ENCODE measurements around the gene NFIA.

Gene NFIA

DNA sequence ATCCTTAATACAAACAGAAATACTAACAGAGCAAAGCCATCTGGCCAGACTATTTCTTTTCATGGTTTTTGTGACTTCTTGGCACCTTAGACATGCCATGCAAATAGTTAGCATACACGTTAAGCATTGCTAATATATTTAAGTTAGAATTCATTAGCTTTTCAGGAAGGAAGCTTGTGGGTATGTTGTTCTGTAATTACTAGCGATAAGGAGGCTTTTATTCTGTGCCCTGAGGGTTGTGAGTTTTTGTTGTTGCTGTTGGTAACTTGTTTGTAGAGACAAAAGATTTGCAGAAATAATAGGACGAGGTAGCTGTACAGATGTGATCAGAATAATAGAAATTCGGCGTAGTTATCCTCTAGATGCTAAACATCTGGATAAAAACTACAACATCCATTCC is 337.3 kb downstream of the NFIA start:
- peak; percentile 46 for DNase-seq

DNA sequence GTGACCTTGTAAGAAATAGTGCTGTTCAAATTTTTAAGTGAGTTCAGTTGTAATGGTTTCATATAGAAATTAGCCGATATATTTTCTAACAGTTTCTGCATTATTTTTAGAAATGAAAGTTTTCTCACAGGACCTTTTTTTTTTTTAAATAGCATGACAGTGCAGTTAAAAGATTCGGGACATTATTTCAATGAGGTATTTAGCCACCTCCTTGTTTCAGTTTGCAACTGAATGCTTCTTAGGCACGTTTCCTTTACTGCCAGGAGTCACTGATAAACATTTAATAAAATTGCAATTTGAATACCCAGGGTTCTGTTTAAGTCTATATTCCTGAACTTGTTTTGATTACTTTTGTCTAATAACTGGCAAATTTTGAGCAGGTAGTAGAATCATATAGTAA is 337.9 kb downstream of the NFIA start:
- DNase-seq, result no peak

GRCh38 chr1:61420909-61421835 is 338.8 kb downstream of the NFIA start:
- no peak for DNase-seq

DNA sequence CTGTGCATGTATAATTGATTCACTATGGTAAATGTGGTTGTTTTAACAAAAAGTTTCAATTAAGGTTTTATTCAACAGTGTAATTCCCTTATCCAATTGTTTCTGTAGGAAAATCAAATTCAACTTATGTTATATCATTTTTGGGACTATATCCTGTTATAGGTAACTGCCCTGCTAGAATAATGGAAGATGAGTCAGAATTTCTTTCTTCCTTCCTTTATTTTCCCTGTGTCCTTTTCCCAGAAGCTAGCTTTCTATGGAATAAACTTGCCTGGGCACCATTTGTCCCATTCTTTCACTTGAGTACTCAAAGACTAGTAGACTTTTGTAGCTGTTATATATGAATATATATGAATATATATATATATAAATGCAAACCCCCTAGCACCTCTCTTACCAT is 341.3 kb downstream of the NFIA start:
- DNase-seq, result no peak

DNA sequence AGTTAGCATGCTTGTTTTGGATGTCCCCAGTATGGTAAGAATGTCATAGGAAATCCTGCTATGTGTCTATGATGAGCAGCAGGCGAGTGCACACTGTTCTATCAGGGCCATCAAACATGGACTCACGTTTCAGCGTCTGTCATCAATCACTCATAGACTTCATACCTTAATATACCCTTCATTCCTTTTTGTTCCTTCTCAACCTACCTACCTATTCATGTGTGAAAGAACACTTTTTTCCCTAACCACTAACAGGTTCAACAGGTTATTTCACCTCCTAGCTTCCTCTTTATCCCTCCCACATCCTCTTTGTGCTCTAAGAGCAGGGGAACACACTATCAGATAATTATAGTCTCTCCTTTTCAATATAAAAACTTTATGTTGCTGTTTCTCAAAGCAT is 342.0 kb downstream of the NFIA start:
- no peak for DNase-seq

- DNase-seq, result no peak
Observed at GRCh38 chr1:61425040-61425439, 342.7 kb downstream of the NFIA start.

DNA sequence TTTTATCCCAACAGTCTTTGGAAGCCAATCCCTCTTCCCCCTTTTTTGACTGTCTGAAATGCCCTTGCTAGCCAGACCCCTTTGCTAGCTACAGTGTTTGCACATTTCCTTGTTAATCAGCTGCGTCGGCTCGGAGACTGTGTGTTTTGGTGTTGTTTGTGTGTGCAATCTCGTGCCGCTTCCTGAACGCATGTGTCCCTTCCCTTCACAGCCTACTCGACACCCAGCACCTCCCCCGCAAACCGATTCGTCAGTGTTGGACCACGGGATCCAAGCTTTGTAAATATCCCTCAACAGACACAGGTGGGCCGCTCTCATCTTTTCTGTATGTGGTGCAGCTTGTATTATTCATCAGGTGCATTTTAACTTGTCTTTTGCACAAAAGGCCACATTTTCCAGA is 343.9 kb downstream of the NFIA start:
- DNase-seq, result no peak

- no peak for DNase-seq
Observed at GRCh38 chr1:61426885-61427284, 344.5 kb downstream of the NFIA start.

- DNase-seq, result no peak
Observed at GRCh38 chr1:61427510-61427909, 345.1 kb downstream of the NFIA start.

DNA sequence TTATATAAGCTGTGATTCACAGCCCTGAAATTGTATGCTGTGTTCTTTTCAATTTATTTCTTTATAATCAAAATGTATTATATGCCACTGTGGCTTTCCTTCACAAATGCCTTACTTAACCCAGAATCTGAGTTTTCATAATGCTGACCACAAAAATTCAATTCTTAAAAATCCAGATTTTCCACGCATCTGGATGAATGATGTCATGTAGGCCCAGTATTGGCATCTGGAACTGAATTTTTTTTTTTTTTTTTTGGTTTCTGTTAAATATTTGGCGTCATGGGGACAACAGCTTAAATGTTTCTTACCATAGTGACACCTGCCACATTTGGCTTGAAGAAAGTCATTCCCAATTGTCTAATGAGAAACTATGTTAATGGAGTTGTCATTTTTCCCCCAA is 345.8 kb downstream of the NFIA start:
- DNase-seq, result no peak

DNA sequence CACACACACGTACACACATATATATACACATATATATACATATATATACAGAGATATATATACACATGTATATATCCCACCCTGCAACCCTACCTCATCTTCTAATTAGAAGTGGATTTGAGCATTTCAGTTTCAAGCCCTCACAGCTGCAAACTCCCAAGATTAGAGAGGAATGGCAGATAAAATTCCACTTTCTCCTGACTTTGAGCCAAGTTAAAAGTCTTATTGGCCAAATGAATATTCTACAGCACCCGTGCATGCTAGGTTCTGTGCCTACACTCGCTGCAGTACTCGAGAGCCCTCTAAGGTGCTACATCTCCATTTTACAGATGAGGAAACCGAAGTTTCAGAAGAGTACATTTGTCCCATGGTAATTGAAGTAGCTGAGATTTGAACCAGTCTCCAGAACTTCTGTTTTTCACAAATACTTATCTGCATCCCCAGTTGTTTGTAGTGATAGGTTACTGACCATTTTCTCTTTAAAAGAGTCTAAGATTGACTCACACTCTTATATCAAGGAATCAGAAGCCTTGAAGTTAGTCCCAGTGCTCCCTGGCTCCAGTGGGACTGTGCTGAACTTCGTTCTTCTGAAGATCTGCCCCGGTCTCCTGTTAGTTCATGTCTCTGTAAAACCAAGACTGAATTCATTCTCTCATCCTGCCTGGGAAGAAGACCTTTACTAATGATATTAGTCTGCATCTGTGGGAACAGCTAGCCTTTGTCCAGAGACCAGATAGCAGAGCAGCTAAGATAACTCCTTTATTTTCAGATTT is 350.4 kb downstream of the NFIA start:
- no peak for DNase-seq

DNA sequence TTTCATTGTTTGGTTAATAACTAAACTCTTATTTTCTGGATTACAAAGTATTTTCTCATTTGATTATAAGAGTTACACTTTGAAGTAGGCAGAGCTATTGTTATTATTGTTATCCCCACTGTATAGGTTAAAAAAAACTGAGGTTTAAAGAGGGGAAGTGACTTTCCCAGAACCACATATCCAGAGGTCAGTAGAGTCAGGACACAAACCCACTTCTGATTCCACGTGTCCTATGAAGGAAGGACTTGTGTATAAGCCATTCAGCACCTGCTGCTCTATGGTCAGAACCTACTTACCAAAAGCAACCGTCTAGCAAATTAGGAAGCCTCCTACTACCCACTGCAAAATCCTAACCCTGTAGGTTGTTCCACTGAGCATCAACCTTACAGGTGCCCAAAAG is 351.3 kb downstream of the NFIA start:
- no peak for DNase-seq

GRCh38 chr1:61434276-61434675 is 351.9 kb downstream of the NFIA start:
- no peak for DNase-seq

DNA sequence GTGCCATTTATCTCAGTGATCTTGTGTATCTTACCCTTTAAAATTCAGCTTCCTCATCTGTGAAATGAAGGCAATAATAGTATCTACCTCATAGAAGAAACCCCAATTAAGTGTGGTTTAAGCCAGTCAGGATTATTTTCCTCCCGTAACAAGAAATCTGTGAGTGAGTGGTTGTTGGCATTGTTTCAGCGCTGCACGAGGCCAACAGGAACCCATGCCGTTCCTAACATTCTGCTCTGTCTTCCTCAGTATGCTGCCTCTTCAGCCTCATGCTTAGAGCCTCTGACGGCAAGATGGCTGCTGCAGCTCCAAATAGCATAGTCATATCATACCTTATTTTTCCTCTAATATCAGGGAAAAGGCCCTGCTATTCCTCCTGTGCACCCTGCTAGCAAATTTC is 352.9 kb downstream of the NFIA start:
- DNase-seq, result no peak

DNA sequence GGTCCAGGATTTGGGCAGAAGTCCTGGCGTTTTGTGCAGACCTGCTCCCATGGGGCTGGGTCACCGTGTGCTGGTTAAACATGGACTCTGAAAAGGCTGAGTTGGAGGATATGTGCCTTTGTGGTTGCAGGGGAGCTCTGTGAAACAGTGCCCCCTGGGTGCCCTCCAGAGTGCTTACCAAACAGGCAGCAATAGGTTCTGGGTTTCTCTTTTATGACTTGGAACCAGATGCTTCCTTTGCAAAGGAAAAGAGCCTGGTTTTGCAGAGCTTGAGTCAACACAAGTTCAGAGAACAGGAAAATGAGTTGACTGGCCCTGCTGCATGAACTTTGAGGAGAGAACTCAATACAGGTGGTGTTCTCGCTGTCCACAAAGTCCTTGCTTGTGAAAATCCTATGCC is 353.7 kb downstream of the NFIA start:
- peak; percentile 55 for DNase-seq

DNA sequence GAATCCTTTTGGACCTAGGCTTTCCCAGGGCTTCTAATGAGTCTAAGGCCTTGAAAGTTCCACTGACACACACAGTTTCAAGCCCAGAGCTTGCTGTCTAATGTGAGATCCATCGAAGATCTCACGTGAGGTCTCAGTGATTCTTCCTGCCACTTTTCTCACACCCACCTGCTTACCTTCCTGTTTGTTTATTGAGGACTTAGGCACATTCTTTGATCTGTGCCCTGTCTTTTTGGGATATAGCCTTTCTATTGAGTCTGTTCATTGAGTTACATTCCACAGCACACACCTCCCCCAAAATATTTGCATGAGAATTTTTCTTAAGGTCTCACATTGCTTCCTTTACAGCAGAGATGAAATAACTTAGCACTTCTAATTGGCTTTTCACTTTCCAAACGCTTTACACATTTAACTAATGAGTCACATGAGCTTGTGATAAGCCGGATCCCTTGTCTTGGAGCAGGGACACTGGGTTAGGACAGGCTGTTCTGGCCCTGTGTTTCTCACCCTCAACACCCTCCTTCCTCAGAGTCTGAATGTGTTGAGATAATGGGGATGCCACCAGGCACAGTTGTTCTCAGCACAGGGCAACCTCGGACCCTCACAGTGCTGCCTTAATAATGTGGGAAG is 354.2 kb downstream of the NFIA start:
- DNase-seq, result no peak

- DNase-seq, result no peak
Observed at GRCh38 chr1:61439234-61439633, 356.9 kb downstream of the NFIA start.

GRCh38 chr1:61441723-61442262 is 359.4 kb downstream of the NFIA start:
- no peak for DNase-seq

DNA sequence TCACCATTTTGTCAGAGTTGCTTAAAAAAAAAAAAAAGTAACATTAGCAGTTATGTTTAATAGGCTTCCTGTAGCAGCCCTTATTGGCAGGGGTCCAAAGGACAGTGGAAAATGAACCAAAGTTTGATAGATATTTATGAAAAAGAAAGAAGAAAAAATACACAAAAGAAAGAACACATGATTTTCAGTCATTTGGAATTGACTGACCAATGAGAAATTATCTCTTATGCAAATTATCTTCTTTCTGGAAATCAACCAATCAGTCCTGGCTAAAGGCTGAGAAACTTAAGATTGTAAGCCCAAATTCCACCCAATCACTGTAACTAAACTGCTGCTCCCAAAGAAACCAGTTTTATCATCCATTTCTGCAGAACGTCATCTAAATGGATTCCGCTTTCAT is 360.2 kb downstream of the NFIA start:
- no peak for DNase-seq

DNA sequence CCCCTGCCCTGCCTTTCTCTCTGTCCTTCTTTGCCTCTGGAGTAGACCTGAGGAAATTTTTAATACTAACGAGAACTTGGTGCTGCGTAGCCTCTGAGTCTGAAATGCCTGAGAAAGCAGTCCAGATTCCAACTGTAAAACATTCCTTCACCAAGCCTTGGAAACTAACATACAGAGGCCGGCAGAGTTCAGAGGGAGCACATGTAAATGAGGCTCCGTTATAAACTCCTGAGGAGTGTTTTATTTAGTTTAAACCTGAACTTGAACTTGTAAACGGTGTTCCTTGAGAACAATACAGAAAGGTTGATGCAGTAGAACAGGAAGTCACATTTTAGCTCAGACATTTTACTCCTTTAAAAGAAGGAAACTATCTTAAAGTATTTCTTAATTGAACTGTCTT is 361.9 kb downstream of the NFIA start:
- DNase-seq, result no peak

GRCh38 chr1:61445269-61445825 is 363.0 kb downstream of the NFIA start:
- no peak for DNase-seq

DNA sequence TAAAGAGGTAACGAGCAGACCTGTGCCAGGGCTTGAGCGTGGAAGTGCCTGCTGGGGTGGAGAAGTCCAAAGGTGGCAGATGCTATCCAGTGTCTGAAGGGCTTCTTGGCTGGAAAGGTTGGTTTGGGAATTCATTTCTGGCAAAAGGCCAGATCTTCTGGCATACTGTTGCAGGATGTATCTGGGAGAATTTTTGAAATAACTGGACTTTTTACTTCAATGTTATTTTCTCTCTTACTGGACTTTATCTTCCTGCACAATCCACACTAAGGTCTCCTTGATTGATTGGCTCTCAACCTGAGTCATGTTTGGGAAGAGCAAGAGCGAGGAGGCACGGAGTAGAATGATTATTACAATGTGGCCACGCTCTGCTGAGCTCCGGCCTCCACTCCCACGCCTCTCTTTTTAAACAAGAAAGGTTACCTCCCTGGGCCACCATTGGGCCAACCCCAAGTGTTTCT is 364.2 kb downstream of the NFIA start:
- DNase-seq, result no peak
